Vagina (tissue), 2 donors: ENCODE data around the gene SENP3. TPM values are rescaled to one million over a fixed set of nuclear protein-coding genes. Genes with fewer than 3 reads are reported as not detected.

Experiments used
- DNase-seq, 2 donors: peaks; one replicate each; pipeline ENCODE4 v3.0.0-alpha.2; 2017; ENCODE audit errors: extremely low spot score in 2 of 2
- H3K27ac ChIP-seq: fragments of 200-600 bp; sonication (generic); one replicate; pipeline ENCODE4 v1.5.1; 2019
- H3K27me3 ChIP-seq: fragments of 200-600 bp; sonication (generic); one replicate; pipeline ENCODE4 v1.5.1; 2019
- H3K36me3 ChIP-seq, 2 donors: fragments of 200-600 bp; sonication (generic); one replicate each; pipeline ENCODE4 v1.5.1; 2017 to 2019
- H3K4me1 ChIP-seq: fragments of 200-600 bp; sonication (generic); one replicate; pipeline ENCODE4 v1.5.1; 2019
- H3K4me3 ChIP-seq, 2 donors: fragments of 200-600 bp; sonication (generic); 1 replicate in 1 of 2; 2 replicates in 1 of 2; pipeline ENCODE4 v1.5.1; 2016 to 2019
- H3K9me3 ChIP-seq: fragments of 200-600 bp; sonication (generic); one replicate; pipeline ENCODE4 v1.5.1; 2019
- POLR2A ChIP-seq, 2 donors: fragments of 450-650 bp; IDR thresholded peaks; one replicate each; pipeline ENCODE4 v1.6.1; 2017; ENCODE audit warnings: antibody characterized with exemption in 2 of 2, mild to moderate bottlenecking in 2 of 2, moderate library complexity in 2 of 2
- POLR2AphosphoS5 ChIP-seq, 2 donors: sonication (generic); formaldehyde crosslinking; IDR thresholded peaks; one replicate each; pipeline ENCODE4 v1.9.0; 2017; ENCODE audit warnings: antibody characterized with exemption in 2 of 2, mild to moderate bottlenecking in 2 of 2, low read depth in 1 of 2; ENCODE audit not compliant: insufficient read depth in 1 of 2
- intact Hi-C: fragments of 100-400 bp; cut with DNase I; formaldehyde crosslinking; loops from one replicate; pipeline ENCODE4 v1.15.1; 2023
- total RNA-seq: library from RNA; depleted of rRNA; stranded (reverse); fragments of >200 nt; gene quantifications from one replicate; pipeline ENCODE4 v1.2.3, GENCODE V29; 2016
- TF ChIP-seq, protein P1 (sequence below), 3 experiments: fragments of 450-650 bp in 2 of 3; fragments of 200-600 bp in 1 of 3; sonication (generic) in 1 of 3; IDR thresholded peaks; one replicate each; pipeline ENCODE4 v1.5.1; 2017 to 2019; ENCODE audit warnings: antibody characterized with exemption in 3 of 3, mild to moderate bottlenecking in 2 of 3, moderate library complexity in 2 of 3

Gene SENP3
- total RNA-seq, 1 donor from 2014 or later: 60.2 TPM

DNA sequence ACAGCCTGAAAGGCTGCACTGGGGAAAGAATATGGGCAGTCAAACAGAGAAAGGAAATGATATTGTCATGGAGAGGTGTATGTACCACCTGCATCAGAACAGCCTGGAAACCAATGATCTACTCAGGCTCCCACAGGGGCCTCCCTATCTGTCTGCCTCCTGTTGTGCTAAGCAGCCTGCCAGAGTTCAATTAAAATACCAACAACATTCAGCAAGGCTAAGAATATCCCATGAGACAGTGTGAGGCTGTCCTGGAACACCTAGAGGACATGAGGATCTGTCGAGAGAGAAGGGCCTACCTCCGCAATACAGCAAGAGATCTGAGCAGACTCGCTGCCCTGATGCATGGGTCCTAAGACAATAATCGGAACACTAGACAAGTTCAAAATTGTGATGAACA lies 44.6 kb downstream of the SENP3 start:
- no peaks in the 10 kb centered on the region for H3K27me3 ChIP-seq
- no peaks in the 10 kb centered on the region for H3K9me3 ChIP-seq
- peaks cover 20% of the 10 kb centered on the region for H3K4me1 ChIP-seq
- intact Hi-C loops: no loop called here
- DNase-seq: no peak
- no peak overlapping the region for H3K27ac ChIP-seq
- TF ChIP-seq POLR2A (IDR thresholded peaks at IDR 0.05): no peak
- no peak for TF ChIP-seq POLR2AphosphoS5 (IDR thresholded peaks at IDR 0.05; ENCODE audit: insufficient read depth in 1 of 2, low read depth in 1 of 2)
- TF ChIP-seq, protein P1, sequence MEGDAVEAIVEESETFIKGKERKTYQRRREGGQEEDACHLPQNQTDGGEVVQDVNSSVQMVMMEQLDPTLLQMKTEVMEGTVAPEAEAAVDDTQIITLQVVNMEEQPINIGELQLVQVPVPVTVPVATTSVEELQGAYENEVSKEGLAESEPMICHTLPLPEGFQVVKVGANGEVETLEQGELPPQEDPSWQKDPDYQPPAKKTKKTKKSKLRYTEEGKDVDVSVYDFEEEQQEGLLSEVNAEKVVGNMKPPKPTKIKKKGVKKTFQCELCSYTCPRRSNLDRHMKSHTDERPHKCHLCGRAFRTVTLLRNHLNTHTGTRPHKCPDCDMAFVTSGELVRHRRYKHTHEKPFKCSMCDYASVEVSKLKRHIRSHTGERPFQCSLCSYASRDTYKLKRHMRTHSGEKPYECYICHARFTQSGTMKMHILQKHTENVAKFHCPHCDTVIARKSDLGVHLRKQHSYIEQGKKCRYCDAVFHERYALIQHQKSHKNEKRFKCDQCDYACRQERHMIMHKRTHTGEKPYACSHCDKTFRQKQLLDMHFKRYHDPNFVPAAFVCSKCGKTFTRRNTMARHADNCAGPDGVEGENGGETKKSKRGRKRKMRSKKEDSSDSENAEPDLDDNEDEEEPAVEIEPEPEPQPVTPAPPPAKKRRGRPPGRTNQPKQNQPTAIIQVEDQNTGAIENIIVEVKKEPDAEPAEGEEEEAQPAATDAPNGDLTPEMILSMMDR (IDR thresholded peaks at IDR 0.05): no peak
- H3K4me3 ChIP-seq: no peak overlapping the region
- H3K36me3 ChIP-seq: peaks cover 6 to 43% of the 10 kb centered on the region in 2 donors

DNA sequence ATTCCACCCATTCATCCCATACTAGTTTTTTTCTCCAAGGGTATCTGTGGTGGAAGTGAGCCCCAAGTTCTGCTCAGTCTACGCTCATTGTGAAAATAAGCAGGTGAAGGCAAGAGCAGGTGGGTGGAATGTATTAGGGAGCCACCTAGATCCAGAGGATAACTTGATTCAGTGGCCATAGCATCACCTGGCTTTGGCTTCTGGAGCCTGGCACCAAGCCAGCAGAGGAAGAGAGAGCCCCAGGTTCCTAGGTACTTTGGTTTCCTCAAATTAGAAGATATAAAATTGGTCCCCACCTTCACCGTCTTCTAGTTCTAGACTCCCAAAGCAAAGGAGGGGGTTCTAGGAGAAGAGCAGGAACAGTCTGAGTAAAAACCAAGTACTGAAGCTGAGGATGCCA lies 48.9 kb downstream of the SENP3 start:
- TF ChIP-seq, protein P1 (IDR thresholded peaks at IDR 0.05): no peak
- TF ChIP-seq POLR2AphosphoS5 (IDR thresholded peaks at IDR 0.05; ENCODE audit: insufficient read depth in 1 of 2, low read depth in 1 of 2): no peak
- no peaks in the 10 kb centered on the region for H3K9me3 ChIP-seq
- intact Hi-C loops: no loop called here
- no peaks in the 10 kb centered on the region for H3K36me3 ChIP-seq
- no peaks in the 10 kb centered on the region for H3K27me3 ChIP-seq
- peaks cover 54% of the 10 kb centered on the region for H3K4me1 ChIP-seq
- no peak for DNase-seq
- H3K27ac ChIP-seq: no peak overlapping the region
- H3K4me3 ChIP-seq: no peak overlapping the region

DNA sequence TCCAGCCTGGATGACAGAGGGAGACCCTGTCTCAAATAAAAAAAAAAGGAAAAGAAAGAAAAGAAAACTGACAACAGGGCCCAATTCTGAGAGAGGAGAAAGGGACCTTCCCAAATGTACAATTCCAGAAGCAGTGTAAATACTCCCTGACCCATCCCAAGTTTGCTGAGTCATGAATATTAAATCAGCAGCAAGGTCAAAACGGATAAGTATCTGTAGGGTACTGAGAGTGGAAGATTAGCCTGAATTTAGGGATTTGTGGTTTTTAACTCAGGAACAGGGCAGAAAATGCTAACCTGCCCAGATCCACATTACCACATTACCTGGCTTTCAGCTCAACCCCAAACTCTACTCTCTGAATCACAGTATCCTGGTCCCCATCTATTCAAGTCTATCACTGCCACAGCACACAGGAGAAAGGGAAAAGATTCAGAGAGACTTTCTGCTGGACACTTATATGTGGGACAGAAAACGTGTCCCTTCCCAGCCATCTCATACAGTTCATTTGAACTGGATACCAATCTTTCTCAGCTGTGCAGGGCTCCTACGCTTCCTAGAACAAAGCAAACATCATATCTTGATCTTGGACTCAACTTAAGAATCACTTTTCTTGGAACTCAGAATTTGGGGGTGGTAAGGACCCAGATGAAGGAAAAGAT lies 50.0 kb downstream of the SENP3 start:
- no peak overlapping the region for H3K4me3 ChIP-seq
- TF ChIP-seq POLR2AphosphoS5 (IDR thresholded peaks at IDR 0.05; ENCODE audit: insufficient read depth in 1 of 2, low read depth in 1 of 2) (no peak), POLR2A (IDR thresholded peaks at IDR 0.05) (no peak)
- TF ChIP-seq, protein P1 (IDR thresholded peaks at IDR 0.05): no peak
- H3K27me3 ChIP-seq: no peaks in the 10 kb centered on the region
- no peak for DNase-seq
- no peaks in the 10 kb centered on the region for H3K36me3 ChIP-seq
- no peak overlapping the region for H3K27ac ChIP-seq
- intact Hi-C loops: no loop called here
- H3K9me3 ChIP-seq: no peaks in the 10 kb centered on the region
- H3K4me1 ChIP-seq: peaks cover 55% of the 10 kb centered on the region

DNA sequence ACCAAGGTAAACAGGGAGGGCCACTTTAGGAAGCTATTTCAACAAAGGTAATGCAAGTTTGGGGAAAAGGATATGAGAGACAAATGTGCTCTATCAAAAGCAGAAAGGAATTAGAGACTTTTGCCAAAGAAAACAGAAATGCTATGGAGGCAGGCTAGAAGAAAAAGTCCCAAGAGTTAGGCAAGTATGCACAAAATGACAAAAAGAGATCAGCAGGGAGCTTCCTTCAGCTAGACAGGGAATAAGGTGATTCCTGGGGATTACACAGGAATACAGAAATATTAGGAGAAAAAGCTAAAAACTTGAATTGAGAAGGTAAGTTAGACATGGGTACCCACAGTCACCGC lies 50.5 kb downstream of the SENP3 start:
- Histone ChIP-seq H3K4me3 (no peak overlapping the region), H3K36me3 (no peaks in the 10 kb centered on the region), H3K4me1 (peaks cover 55% of the 10 kb centered on the region), H3K27ac (no peak overlapping the region), H3K27me3 (no peaks in the 10 kb centered on the region), H3K9me3 (no peaks in the 10 kb centered on the region)
- no peak for DNase-seq
- TF ChIP-seq, protein P1 (IDR thresholded peaks at IDR 0.05): no peak
- TF ChIP-seq POLR2A (IDR thresholded peaks at IDR 0.05): no peak
- TF ChIP-seq POLR2AphosphoS5 (IDR thresholded peaks at IDR 0.05; ENCODE audit: insufficient read depth in 1 of 2, low read depth in 1 of 2): no peak
- intact Hi-C loops: no loop called here

DNA sequence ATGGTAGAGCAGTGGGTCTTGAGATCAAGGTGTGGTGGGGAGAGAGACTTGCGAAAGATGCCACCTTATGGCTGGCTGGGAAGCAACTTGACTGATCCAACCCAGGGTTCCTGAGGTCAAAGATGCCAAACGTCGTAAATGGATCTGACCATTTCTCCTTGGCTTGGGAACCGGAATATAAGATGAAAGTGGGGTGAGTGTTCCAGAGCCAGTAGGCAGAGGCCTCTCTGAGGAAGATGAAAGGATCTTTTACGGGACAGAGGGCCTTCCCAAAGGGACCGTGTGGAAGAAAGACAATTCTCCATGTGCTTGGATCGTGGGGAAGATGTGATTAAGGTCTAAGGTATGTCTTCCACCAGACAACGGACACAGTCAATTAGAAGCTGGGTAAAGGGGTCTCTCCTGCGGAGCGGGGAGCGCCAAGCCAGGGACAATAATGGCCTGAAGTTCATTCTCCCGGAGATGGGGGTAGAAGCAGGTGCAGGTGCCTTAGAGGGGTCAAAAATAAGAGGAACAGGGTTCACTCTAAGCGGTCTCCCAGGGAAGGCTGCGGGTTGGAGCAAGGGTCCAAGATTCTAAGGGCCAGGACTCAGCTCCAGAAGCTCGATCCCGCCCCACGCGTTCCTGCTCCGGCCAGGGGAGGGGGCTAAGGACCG lies 52.2 kb downstream of the SENP3 start:
- peak overlapping the region; percentile 86 for H3K27ac ChIP-seq
- no peaks in the 10 kb centered on the region for H3K27me3 ChIP-seq
- DNase-seq: no peak
- H3K36me3 ChIP-seq: no peaks in the 10 kb centered on the region
- intact Hi-C loops: loop anchor here (2.0 kb wide), 1 partner anchor 73 kb away; the partner anchor contains the start of gene TP53
- peak overlapping the region; percentile 83 to 98 for H3K4me3 ChIP-seq
- TF ChIP-seq POLR2AphosphoS5 (IDR thresholded peaks at IDR 0.05; ENCODE audit: insufficient read depth in 1 of 2, low read depth in 1 of 2) (no peak), POLR2A (IDR thresholded peaks at IDR 0.05) (no peak)
- TF ChIP-seq, protein P1 (IDR thresholded peaks at IDR 0.05): no peak
- no peaks in the 10 kb centered on the region for H3K9me3 ChIP-seq
- peaks cover 55% of the 10 kb centered on the region for H3K4me1 ChIP-seq
